GM10248 (cell line): ENCODE results near the gene PRAMEF15.
"Not testable (repeated sequence)": the region's sequence is repeated elsewhere in the genome, so short reads cannot be mapped to it uniquely, and the experiment has no call there.

Experiments
- CTCF ChIA-PET: fragments of 300-600 bp; sonication (Branson Sonifier 250); formaldehyde crosslinking; extraction: SDS; loops from one replicate; lab custom pipeline; 2021; ENCODE audit warnings: antibody characterized with exemption; lab: Yijun Ruan, JAX
- POLR2A ChIA-PET: fragments of 350-650 bp; sonication (Branson Sonifier 250); formaldehyde crosslinking; extraction: SDS; loops from one replicate; lab custom pipeline; 2020; ENCODE audit warnings: antibody characterized with exemption; lab: Yijun Ruan, JAX
- DNase-seq: peaks from one replicate; pipeline ENCODE4 v3.0.0; 2012; ENCODE audit errors: extremely low spot score
- CTCF ChIP-seq: IDR thresholded peaks from 2 replicates; pipeline ENCODE4 v1.5.1; 2012; ENCODE audit warnings: mild to moderate bottlenecking, low read depth; ENCODE audit errors: extremely low read depth, missing control alignments, control extremely low read depth

The PRAMEF15 gene

DNA sequence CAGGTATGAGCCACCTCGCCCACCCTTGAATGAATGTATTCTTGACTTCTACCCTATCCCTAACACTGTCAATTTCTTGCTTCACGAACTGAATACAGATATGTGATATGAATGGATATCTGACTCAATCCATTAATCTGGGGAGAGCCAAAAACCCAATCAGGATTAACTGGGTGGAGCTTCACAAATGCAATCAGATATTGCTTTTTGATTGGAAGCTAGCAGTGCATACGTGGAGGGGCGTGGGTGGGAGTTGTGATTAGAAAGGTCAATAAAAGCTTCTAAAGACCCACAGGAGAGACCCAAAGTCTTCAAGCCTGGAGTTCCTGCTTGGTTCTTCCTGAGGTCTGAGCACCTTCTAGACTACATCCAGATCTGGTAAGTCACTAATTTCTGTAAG, at the start of gene PRAMEF15:
TSS of gene PRAMEF15 (plus strand) at position 301 of the 400 bp plus-strand sequence. CDS start 2,827 bp downstream, outside the sequence.
- POLR2A ChIA-PET, CTCF ChIA-PET, DNase-seq: not testable (repeated sequence)

GRCh38 chr1:13277016-13277415, 38.4 kb upstream of the PRAMEF15 start:
- POLR2A ChIA-PET, DNase-seq, CTCF ChIA-PET: not testable (repeated sequence)
- TF ChIP-seq CTCF = peak; percentile 15

- POLR2A ChIA-PET, DNase-seq, CTCF ChIA-PET: not testable (repeated sequence)
Observed at GRCh38 chr1:13279617-13280016, 35.8 kb upstream of the PRAMEF15 start.

- POLR2A ChIA-PET, CTCF ChIA-PET, DNase-seq: not testable (repeated sequence)
Observed at GRCh38 chr1:13285037-13285436, 30.3 kb upstream of the PRAMEF15 start, which contains the start of gene PRAMEF8. Gene PRAMEF8, minus strand, starts transcription at chr1:13285137. Its CDS starts 1,046 bp downstream, at chr1:13284091.

DNA sequence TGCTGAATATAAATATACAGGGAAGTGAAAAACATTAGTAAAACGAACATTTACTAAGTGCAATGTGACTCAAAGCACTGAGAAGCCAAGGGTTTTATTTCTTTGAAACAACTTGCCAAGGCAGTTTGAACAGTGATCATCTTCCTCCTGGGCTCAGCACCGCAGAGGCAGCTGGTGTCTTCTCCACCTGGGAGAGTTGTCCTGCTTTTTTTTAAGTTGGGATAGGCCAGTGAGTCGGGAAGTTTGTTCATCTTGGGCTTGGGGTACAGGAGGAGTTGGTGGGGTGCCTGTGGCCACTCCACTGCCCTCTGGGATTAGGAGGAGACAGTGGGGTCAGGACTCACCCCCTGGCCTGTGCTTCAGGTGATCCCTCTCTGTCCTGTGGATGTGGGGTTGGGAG, 26.4 kb upstream of the PRAMEF15 start:
- DNase-seq, CTCF ChIA-PET, POLR2A ChIA-PET: not testable (repeated sequence)

DNA sequence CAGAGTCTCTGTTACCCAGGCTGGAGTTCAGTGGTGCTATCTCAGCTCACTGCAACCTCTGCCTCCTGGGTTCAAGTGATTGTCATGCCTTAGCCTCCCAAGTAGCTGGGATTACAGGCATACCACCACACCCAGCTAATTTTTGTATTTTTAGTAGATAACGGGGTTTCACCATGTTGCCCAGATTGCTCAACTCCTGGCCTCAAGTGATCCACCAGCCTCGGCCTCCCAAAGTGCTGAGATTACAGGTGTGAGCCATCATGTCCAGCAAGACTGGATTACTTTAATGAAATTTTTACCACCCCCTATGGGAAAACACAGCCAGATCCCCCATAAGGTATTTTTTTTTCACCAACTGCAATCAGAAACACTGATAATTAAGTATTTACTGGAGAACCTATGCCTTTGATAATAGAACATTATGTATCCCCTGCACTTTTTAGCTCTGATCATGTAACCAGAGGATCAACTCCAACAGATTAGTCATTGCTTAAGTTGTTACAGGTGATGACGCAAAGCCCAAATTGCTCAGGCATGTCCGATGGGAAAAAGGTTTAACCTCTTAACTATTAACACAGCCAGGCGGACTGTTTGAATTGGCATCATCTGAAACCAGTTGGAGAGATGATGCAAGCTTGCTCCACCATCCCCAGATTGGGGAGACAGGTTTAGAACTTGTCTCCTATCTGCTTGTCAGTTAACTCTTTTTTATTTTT, 18.0 kb upstream of the PRAMEF15 start:
- POLR2A ChIA-PET, DNase-seq: not testable (repeated sequence)

GRCh38 chr1:13298699-13299098, 16.7 kb upstream of the PRAMEF15 start:
- POLR2A ChIA-PET, CTCF ChIA-PET: not testable (repeated sequence)

More for the DNA sequence above, 18.0 kb upstream of the PRAMEF15 start:
- CTCF ChIA-PET = not testable (repeated sequence)

DNA sequence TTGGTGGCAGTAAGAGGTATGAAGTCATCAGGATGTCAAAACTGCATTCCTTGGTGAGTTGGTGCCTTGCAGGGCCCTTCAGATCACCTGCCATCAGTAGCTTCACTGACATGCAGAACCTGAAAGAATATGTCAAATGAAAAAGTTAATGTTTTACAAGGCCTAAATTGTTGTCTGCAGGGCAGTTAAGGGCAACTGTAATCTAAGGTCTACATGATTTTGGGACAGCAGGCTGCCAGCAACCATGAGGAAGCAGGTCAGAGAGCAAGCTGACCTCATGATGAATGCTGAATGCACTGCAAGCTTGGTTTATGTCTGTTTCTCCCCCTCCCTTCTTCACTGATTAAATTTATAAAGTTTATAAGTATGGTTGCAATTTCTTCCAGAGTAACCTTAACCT, 13.2 kb upstream of the PRAMEF15 start:
- DNase-seq, POLR2A ChIA-PET, CTCF ChIA-PET: not testable (repeated sequence)

More at GRCh38 chr1:13298699-13299098, 16.7 kb upstream of the PRAMEF15 start:
- not testable (repeated sequence) for DNase-seq

GRCh38 chr1:13303239-13303638, 12.1 kb upstream of the PRAMEF15 start, which contains the start of gene PRAMEF33:
Gene PRAMEF33, plus strand, starts transcription at chr1:13303539. Its CDS starts 2,416 bp downstream, at chr1:13305955.
- POLR2A ChIA-PET, DNase-seq, CTCF ChIA-PET: not testable (repeated sequence)

GRCh38 chr1:13342496-13342895, 27.1 kb downstream of the PRAMEF15 start:
- POLR2A ChIA-PET, CTCF ChIA-PET, DNase-seq: not testable (repeated sequence)

- DNase-seq, CTCF ChIA-PET, POLR2A ChIA-PET: not testable (repeated sequence)
Observed at GRCh38 chr1:13347034-13347433, 31.7 kb downstream of the PRAMEF15 start, which contains the start of gene PRAMEF14. Gene PRAMEF14, minus strand, starts transcription at chr1:13347134. Its CDS starts 1,820 bp downstream, at chr1:13345314.

- POLR2A ChIA-PET, CTCF ChIA-PET, DNase-seq: not testable (repeated sequence)
Observed at GRCh38 chr1:13353476-13353875, 38.1 kb downstream of the PRAMEF15 start.

DNA sequence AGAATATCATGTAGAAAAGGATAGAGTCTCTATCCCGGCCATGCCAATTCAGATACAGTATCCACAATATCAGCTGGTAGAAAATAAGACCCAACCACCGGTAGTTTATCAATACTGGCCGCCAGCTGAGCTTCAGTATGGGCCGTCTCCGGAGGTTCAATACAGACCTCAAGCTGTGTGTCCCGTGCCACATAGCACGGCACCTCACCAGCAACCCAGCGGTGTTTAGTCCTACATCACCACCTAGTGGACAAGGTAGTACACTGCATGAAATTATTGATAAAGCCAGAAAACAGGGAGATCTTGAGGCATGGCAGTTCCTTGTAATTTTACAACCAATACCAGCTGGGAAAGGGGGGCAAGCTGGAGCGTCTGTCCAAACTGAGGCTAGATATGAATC, 39.1 kb downstream of the PRAMEF15 start:
- CTCF ChIA-PET, POLR2A ChIA-PET, DNase-seq: not testable (repeated sequence)
